Hepatocyte (in vitro differentiated cells): ENCODE data around the gene FAM193B.

ENCODE experiments used
- CTCF ChIP-seq: fragments of 200-600 bp; sonication (generic); IDR thresholded peaks from 2 replicates; pipeline ENCODE4 v1.5.1; 2016; ENCODE audit warnings: antibody characterized with exemption, mild to moderate bottlenecking; ENCODE audit not compliant: poor library complexity
- EZH2 ChIP-seq: fragments of 200-600 bp; sonication (generic); IDR thresholded peaks from 2 replicates; pipeline ENCODE4 v1.6.1; 2016; ENCODE audit warnings: antibody characterized with exemption, mild to moderate bottlenecking, borderline replicate concordance

GRCh38 chr5:177591690-177592009, 37.3 kb upstream of the FAM193B start:
- TF ChIP-seq CTCF (no peak), EZH2 (no peak)
